DMS153 treated with DMSO at 0.1 percent for 48 hours (cell line): ENCODE results near the gene DYNC1I1.
A peak's percentile ranks its signal among the peaks of the same experiment; 100 is the strongest.
"Not testable (repeated sequence)": the region's sequence is repeated elsewhere in the genome, so short reads cannot be mapped to it uniquely, and the experiment has no call there.

Source experiments
- DNase-seq: peaks from one replicate; lab custom pipeline; 2025; ENCODE audit not compliant: unreplicated experiment; lab: John Stamatoyannopoulos, UW

The DYNC1I1 gene

GRCh38 chr7:95906851-95907250, 134.5 kb downstream of the DYNC1I1 start:
- DNase-seq = no peak

GRCh38 chr7:95907337-95907736, 135.0 kb downstream of the DYNC1I1 start:
- no peak for DNase-seq

- no peak for DNase-seq
Measured at GRCh38 chr7:95908499-95908898, 136.1 kb downstream of the DYNC1I1 start.

- DNase-seq = no peak
Measured at GRCh38 chr7:95910341-95910740, 138.0 kb downstream of the DYNC1I1 start.

- peak; percentile 69 for DNase-seq
Measured at GRCh38 chr7:95915731-95916130, 143.4 kb downstream of the DYNC1I1 start.

GRCh38 chr7:95916573-95917297, 144.4 kb downstream of the DYNC1I1 start:
- DNase-seq = peak; percentile 79

GRCh38 chr7:95917634-95918033, 145.3 kb downstream of the DYNC1I1 start:
- DNase-seq = no peak

- DNase-seq = no peak
Measured at GRCh38 chr7:95919556-95919955, 147.2 kb downstream of the DYNC1I1 start.

- DNase-seq = no peak
Measured at GRCh38 chr7:95921543-95921942, 149.2 kb downstream of the DYNC1I1 start.

GRCh38 chr7:95922191-95922590, 149.8 kb downstream of the DYNC1I1 start:
- no peak for DNase-seq

- DNase-seq = no peak
Measured at GRCh38 chr7:95925236-95925635, 152.9 kb downstream of the DYNC1I1 start.

GRCh38 chr7:95925971-95926370, 153.6 kb downstream of the DYNC1I1 start:
- no peak for DNase-seq

GRCh38 chr7:95927756-95928155, 155.4 kb downstream of the DYNC1I1 start:
- peak; percentile 66 for DNase-seq

- no peak for DNase-seq
Measured at GRCh38 chr7:95929710-95930280, 157.4 kb downstream of the DYNC1I1 start.

GRCh38 chr7:95931460-95932232, 159.3 kb downstream of the DYNC1I1 start:
- DNase-seq = no peak

- DNase-seq = peak; percentile 87
Measured at GRCh38 chr7:95933618-95934017, 161.3 kb downstream of the DYNC1I1 start.

- DNase-seq = not testable (repeated sequence)
Measured at GRCh38 chr7:95944867-95945266, 172.5 kb downstream of the DYNC1I1 start.

- DNase-seq = no peak
Measured at GRCh38 chr7:95950698-95951097, 178.3 kb downstream of the DYNC1I1 start.

GRCh38 chr7:95951531-95951930, 179.2 kb downstream of the DYNC1I1 start:
- DNase-seq = no peak

GRCh38 chr7:95951997-95952795, 179.8 kb downstream of the DYNC1I1 start:
- DNase-seq = no peak

- DNase-seq = no peak
Measured at GRCh38 chr7:95952851-95953250, 180.5 kb downstream of the DYNC1I1 start.
